H9 (cell line): ENCODE measurements around the gene RYR1. TPM values are rescaled to one million over a fixed set of nuclear protein-coding genes. Genes with fewer than 3 reads are reported as not detected.

Experiments
- DNase-seq: peaks from one replicate; pipeline ENCODE4 v3.0.0-alpha.2; 2017
- H2AFZ ChIP-seq: one replicate; pipeline ENCODE4 v1.6.1; 2013; ENCODE audit warnings: mild to moderate bottlenecking, low read length, control low read depth, moderate library complexity
- H2AK5ac ChIP-seq: 2 replicates; pipeline ENCODE4 v1.6.1; 2013; ENCODE audit warnings: low read length, control low read depth, mixed read lengths; ENCODE audit not compliant: insufficient read length
- H2BK120ac ChIP-seq: one replicate; pipeline ENCODE4 v1.6.1; 2013; ENCODE audit warnings: low read depth, mild to moderate bottlenecking, low read length, control low read depth, inconsistent platforms; ENCODE audit not compliant: poor library complexity, severe bottlenecking
- H2BK12ac ChIP-seq: 2 replicates; pipeline ENCODE4 v1.6.1; 2013; ENCODE audit warnings: low read length, control low read depth, mixed read lengths, low read depth; ENCODE audit not compliant: insufficient read length
- H2BK15ac ChIP-seq: 2 replicates; pipeline ENCODE4 v1.6.1; 2013; ENCODE audit warnings: low read depth, low read length, control low read depth
- H2BK20ac ChIP-seq: one replicate; pipeline ENCODE4 v1.6.1; 2013; ENCODE audit warnings: low read depth, mild to moderate bottlenecking, low read length, control low read depth, inconsistent platforms; ENCODE audit not compliant: poor library complexity, severe bottlenecking
- H2BK5ac ChIP-seq: 2 replicates; pipeline ENCODE4 v1.6.1; 2013; ENCODE audit warnings: low read length, control low read depth, mixed read lengths; ENCODE audit not compliant: insufficient read length
- H3K14ac ChIP-seq: 2 replicates; pipeline ENCODE4 v1.6.1; 2013; ENCODE audit warnings: low read length, control low read depth; ENCODE audit not compliant: insufficient read depth
- H3K18ac ChIP-seq: 2 replicates; pipeline ENCODE4 v1.6.1; 2013; ENCODE audit warnings: low read depth, mild to moderate bottlenecking, mixed read lengths, low read length, control low read depth; ENCODE audit not compliant: insufficient read length
- H3K23ac ChIP-seq: 2 replicates; pipeline ENCODE4 v1.6.1; 2013; ENCODE audit warnings: low read length, control low read depth, mixed read lengths, low read depth; ENCODE audit not compliant: insufficient read length
- H3K23me2 ChIP-seq: 2 replicates; pipeline ENCODE4 v1.6.1; 2013; ENCODE audit warnings: low read depth, mild to moderate bottlenecking, mixed read lengths, low read length, control low read depth; ENCODE audit not compliant: insufficient read length, poor library complexity, severe bottlenecking
- H3K27ac ChIP-seq: 2 replicates; pipeline ENCODE4 v1.5.1; 2013; ENCODE audit warnings: low read length, control low read depth, mixed read lengths, low read depth; ENCODE audit not compliant: insufficient read length
- H3K27me3 ChIP-seq: 2 replicates; pipeline ENCODE4 v1.6.1; 2013; ENCODE audit warnings: low read length, control low read depth, inconsistent platforms; ENCODE audit not compliant: insufficient read depth
- H3K4ac ChIP-seq: 2 replicates; pipeline ENCODE4 v1.6.1; 2013; ENCODE audit warnings: low read depth, mild to moderate bottlenecking, control low read depth, inconsistent platforms, low read length, moderate library complexity
- H3K4me1 ChIP-seq: 2 replicates; pipeline ENCODE4 v1.6.1; 2013; ENCODE audit warnings: low read length, control low read depth, inconsistent platforms; ENCODE audit not compliant: insufficient read depth
- H3K4me2 ChIP-seq: 2 replicates; pipeline ENCODE4 v1.6.1; 2013; ENCODE audit warnings: low read length, control low read depth, mixed read lengths; ENCODE audit not compliant: insufficient read length, insufficient read depth
- H3K56ac ChIP-seq: 2 replicates; pipeline ENCODE4 v1.6.1; 2013; ENCODE audit warnings: low read depth, mild to moderate bottlenecking, mixed read lengths, low read length, control low read depth; ENCODE audit not compliant: insufficient read length
- H3K79me1 ChIP-seq: 2 replicates; pipeline ENCODE4 v1.6.1; 2013; ENCODE audit warnings: low read depth, mild to moderate bottlenecking, moderate library complexity, low read length, control low read depth, inconsistent platforms; ENCODE audit not compliant: insufficient read depth, poor library complexity, severe bottlenecking
- H3K79me2 ChIP-seq: 2 replicates; pipeline ENCODE4 v1.6.1; 2013; ENCODE audit warnings: low read length, control low read depth, inconsistent platforms; ENCODE audit not compliant: insufficient read depth
- H3K9ac ChIP-seq: 2 replicates; pipeline ENCODE4 v1.6.1; 2013; ENCODE audit warnings: low read length, control low read depth, mixed read lengths; ENCODE audit not compliant: insufficient read length; ENCODE audit errors: extremely low read depth
- H3K9me3 ChIP-seq: one replicate; pipeline ENCODE4 v1.6.1; 2013; ENCODE audit warnings: low read depth, low read length, inconsistent platforms; ENCODE audit not compliant: control insufficient read depth
- H3T11ph ChIP-seq: one replicate; pipeline ENCODE4 v1.6.1; 2013; ENCODE audit warnings: mild to moderate bottlenecking, low read length, control low read depth, inconsistent platforms
- H4K20me1 ChIP-seq: one replicate; pipeline ENCODE4 v1.6.1; 2013; ENCODE audit not compliant: control insufficient read depth, insufficient read length, insufficient read depth
- H4K5ac ChIP-seq: 2 replicates; pipeline ENCODE4 v1.6.1; 2013; ENCODE audit warnings: low read depth, mild to moderate bottlenecking, mixed read lengths, low read length, control low read depth; ENCODE audit not compliant: insufficient read length
- H4K8ac ChIP-seq: replicated peaks from 2 replicates; pipeline ENCODE4 v1.6.1; 2013; ENCODE audit warnings: low read length, control low read depth, mixed read lengths, low read depth; ENCODE audit not compliant: insufficient read length
- H4K91ac ChIP-seq: 2 replicates; pipeline ENCODE4 v1.6.1; 2013; ENCODE audit warnings: low read depth, mild to moderate bottlenecking, moderate library complexity, mixed read lengths, low read length, control low read depth; ENCODE audit not compliant: insufficient read length
- H3K27ac Mint-ChIP-seq, 3 experiments: 2 replicates in 2 of 3; 3 replicates in 1 of 3; pipeline ENCODE4 v1.8.0; 2020 to 2021; ENCODE audit warnings: mixed read lengths in 3 of 3, mild to moderate bottlenecking in 1 of 3, moderate library complexity in 1 of 3
- H3K27me3 Mint-ChIP-seq: 2 replicates; pipeline ENCODE4 v1.8.0; 2021; ENCODE audit warnings: low read depth, mild to moderate bottlenecking, moderate library complexity, mixed read lengths
- H3K36me3 Mint-ChIP-seq, 3 experiments: 2 replicates in 2 of 3; 3 replicates in 1 of 3; pipeline ENCODE4 v1.8.0; 2020 to 2021; ENCODE audit warnings: low read depth in 3 of 3, mixed read lengths in 3 of 3; ENCODE audit not compliant: insufficient read depth in 1 of 3
- H3K4me1 Mint-ChIP-seq, 2 experiments: 2 replicates each; pipeline ENCODE4 v1.8.0; 2020; ENCODE audit warnings: mixed read lengths in 2 of 2
- H3K4me3 Mint-ChIP-seq, 2 experiments: 2 replicates in 1 of 2; 3 replicates in 1 of 2; pipeline ENCODE4 v1.8.0; 2020 to 2021; ENCODE audit warnings: mild to moderate bottlenecking in 2 of 2, mixed read lengths in 2 of 2, moderate library complexity in 1 of 2
- H3K9me3 Mint-ChIP-seq, 2 experiments: 2 replicates in 1 of 2; 3 replicates in 1 of 2; pipeline ENCODE4 v1.8.0; 2020; ENCODE audit warnings: mild to moderate bottlenecking in 2 of 2, mixed read lengths in 2 of 2, moderate library complexity in 1 of 2
- WGBS: extraction: QIAGEN DNeasy Blood & Tissue Kit; methylation state at CpG from one replicate; pipeline ENCODE4 v1.1.7; 2013; ENCODE audit warnings: missing lambda C conversion rate, low lambda C conversion rate, mixed read lengths; ENCODE audit not compliant: insufficient read length; ENCODE audit errors: extremely low coverage; 5-methylcytosine and 5-hydroxymethylcytosine counted together
- total RNA-seq: library from RNA; stranded (reverse); gene quantifications from 2 replicates; pipeline ENCODE4 v1.2.1, GENCODE V29; 2021
- TF ChIP-seq, protein P1 (sequence below): fragments of 200-600 bp; sonication (generic); conservative IDR thresholded peaks from 3 replicates; pipeline ENCODE4 v1.8.0; 2021; ENCODE audit warnings: antibody characterized with exemption, mild to moderate bottlenecking

The RYR1 gene
- total RNA-seq, 1 experiment from 2014 or later, result 8.9 TPM

DNA sequence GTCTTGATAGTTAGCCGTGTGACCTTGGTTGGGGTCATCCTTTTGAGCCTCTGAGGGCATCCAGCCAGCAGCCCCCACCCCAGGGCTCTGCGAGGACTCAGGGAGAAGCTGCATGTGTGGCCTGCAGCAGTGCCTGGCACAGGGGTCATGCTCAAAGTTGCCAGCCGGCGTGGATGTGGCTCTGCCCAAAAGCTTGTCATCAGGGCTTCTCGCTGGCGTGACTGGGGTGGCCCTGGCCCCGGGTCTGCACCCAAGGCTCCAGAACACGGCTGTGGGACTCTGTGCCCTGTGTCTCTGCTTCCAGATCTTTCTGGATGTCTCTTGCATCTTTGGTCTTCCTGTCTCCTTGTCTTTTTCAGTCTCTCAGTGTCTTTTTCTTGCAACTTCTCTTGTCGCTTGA is 90.9 kb downstream of the RYR1 start:
- Histone ChIP-seq H3T11ph (no peak overlapping the region), H3K4me2 (no peak overlapping the region), H3K14ac (no peak overlapping the region), H3K4me1 (no peaks in the 10 kb centered on the region), H4K20me1 (no peaks in the 10 kb centered on the region), H2BK5ac (no peak overlapping the region), H2BK15ac (no peak overlapping the region), H2AFZ (no peak overlapping the region), H2BK12ac (no peak overlapping the region), H2BK20ac (no peak overlapping the region), H2BK120ac (no peak overlapping the region), H3K27ac (no peak overlapping the region), H3K79me2 (no peaks in the 10 kb centered on the region), H4K8ac (no peak overlapping the region), H3K56ac (no peak overlapping the region), H3K23me2 (no peaks in the 10 kb centered on the region), H3K4ac (no peak overlapping the region), H4K91ac (no peak overlapping the region), H3K23ac (no peak overlapping the region), H2AK5ac (no peak overlapping the region), H4K5ac (no peak overlapping the region), H3K9ac (no peak overlapping the region), H3K79me1 (no peaks in the 10 kb centered on the region), H3K9me3 (no peaks in the 10 kb centered on the region), H3K18ac (no peak overlapping the region), H3K27me3 (no peaks in the 10 kb centered on the region)
- no peaks in the 10 kb centered on the region; the same call in 1 of the 2 replicates for H3K27me3 Mint-ChIP-seq
- peaks cover 0 to 32% (median 7%) of the 10 kb centered on the region in 3 experiments; a peak in 5 of 7 replicates for H3K36me3 Mint-ChIP-seq
- H3K9me3 Mint-ChIP-seq, result no peaks in the 10 kb centered on the region
- TF ChIP-seq, protein P1, sequence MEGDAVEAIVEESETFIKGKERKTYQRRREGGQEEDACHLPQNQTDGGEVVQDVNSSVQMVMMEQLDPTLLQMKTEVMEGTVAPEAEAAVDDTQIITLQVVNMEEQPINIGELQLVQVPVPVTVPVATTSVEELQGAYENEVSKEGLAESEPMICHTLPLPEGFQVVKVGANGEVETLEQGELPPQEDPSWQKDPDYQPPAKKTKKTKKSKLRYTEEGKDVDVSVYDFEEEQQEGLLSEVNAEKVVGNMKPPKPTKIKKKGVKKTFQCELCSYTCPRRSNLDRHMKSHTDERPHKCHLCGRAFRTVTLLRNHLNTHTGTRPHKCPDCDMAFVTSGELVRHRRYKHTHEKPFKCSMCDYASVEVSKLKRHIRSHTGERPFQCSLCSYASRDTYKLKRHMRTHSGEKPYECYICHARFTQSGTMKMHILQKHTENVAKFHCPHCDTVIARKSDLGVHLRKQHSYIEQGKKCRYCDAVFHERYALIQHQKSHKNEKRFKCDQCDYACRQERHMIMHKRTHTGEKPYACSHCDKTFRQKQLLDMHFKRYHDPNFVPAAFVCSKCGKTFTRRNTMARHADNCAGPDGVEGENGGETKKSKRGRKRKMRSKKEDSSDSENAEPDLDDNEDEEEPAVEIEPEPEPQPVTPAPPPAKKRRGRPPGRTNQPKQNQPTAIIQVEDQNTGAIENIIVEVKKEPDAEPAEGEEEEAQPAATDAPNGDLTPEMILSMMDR, result no peak
- H3K27ac Mint-ChIP-seq, result peak overlapping the region in 1 of 3 experiments; percentile 12; a peak in 1 of 7 replicates
- peaks cover 0 to 7% of the 10 kb centered on the region in 2 experiments; a peak in 2 of 4 replicates for H3K4me1 Mint-ChIP-seq
- DNase-seq, result no peak
- no CpG with 5 or more reads among the region's 9 CpGs for WGBS
- no peak overlapping the region for H3K4me3 Mint-ChIP-seq
